Ascending aorta (tissue), 2 donors: Measurements from ENCODE around the gene CASP4. TPM values are rescaled to one million over a fixed set of nuclear protein-coding genes. Genes with fewer than 3 reads are reported as not detected.

Experiments used
- DNase-seq, 2 donors: peaks; one replicate each; pipeline ENCODE4 v3.0.0-alpha.2; 2019; ENCODE audit warnings: low spot score in 2 of 2
- H3K27ac ChIP-seq, 2 donors: fragments of 200-600 bp; sonication (generic); one replicate each; pipeline ENCODE4 v1.5.1; 2016 to 2017; ENCODE audit warnings: mild to moderate bottlenecking in 1 of 2
- H3K27me3 ChIP-seq: fragments of 200-600 bp; sonication (generic); one replicate; pipeline ENCODE4 v1.5.1; 2017
- H3K36me3 ChIP-seq, 2 donors: fragments of 200-600 bp; sonication (generic); one replicate each; pipeline ENCODE4 v1.5.1; 2016
- H3K4me1 ChIP-seq, 2 donors: fragments of 200-600 bp; sonication (generic); one replicate each; pipeline ENCODE4 v1.5.1; 2016 to 2017; ENCODE audit warnings: mild to moderate bottlenecking in 1 of 2
- H3K4me3 ChIP-seq, 2 donors: fragments of 200-600 bp; sonication (generic); one replicate each; pipeline ENCODE4 v1.5.1; 2016 to 2017; ENCODE audit warnings: mild to moderate bottlenecking in 1 of 2
- H3K9me3 ChIP-seq, 2 donors: fragments of 200-600 bp; sonication (generic); one replicate each; pipeline ENCODE4 v1.5.1; 2016
- CTCF ChIP-seq, 3 experiments: fragments of 200-600 bp in 2 of 3; fragments of 450-650 bp in 1 of 3; sonication (generic) in 2 of 3; IDR thresholded peaks; one replicate each; pipeline ENCODE4 v1.5.1; 2016 to 2019; ENCODE audit warnings: antibody characterized with exemption in 3 of 3, mild to moderate bottlenecking in 1 of 3, moderate library complexity in 1 of 3
- intact Hi-C: fragments of 100-400 bp; cut with DNase I; formaldehyde crosslinking; loops from one replicate; pipeline ENCODE4 v1.15.1; 2023
- total RNA-seq: library from RNA; depleted of rRNA; stranded (reverse); fragments of >200 nt; gene quantifications from one replicate; pipeline ENCODE4 v1.1.0, GENCODE V29; 2016

Gene CASP4
- total RNA-seq, 1 donor from 2014 or later, result 56.6 TPM

GRCh38 chr11:105000167-105000566, 31.8 kb upstream of the CASP4 start:
- Histone ChIP-seq H3K36me3 (no peaks in the 10 kb centered on the region), H3K4me3 (no peak overlapping the region), H3K9me3 (no peaks in the 10 kb centered on the region), H3K27me3 (no peaks in the 10 kb centered on the region), H3K4me1 (no peaks in the 10 kb centered on the region), H3K27ac (no peak overlapping the region)
- DNase-seq, result no peak
- no peak for TF ChIP-seq CTCF (IDR thresholded peaks at IDR 0.05)
- intact Hi-C loops, result no loop called here

GRCh38 chr11:104999721-105000120, 31.3 kb upstream of the CASP4 start:
- TF ChIP-seq CTCF (IDR thresholded peaks at IDR 0.05), result no peak
- no peak overlapping the region for H3K4me3 ChIP-seq
- H3K27ac ChIP-seq, result no peak overlapping the region
- H3K36me3 ChIP-seq, result no peaks in the 10 kb centered on the region
- no peak for DNase-seq
- no peaks in the 10 kb centered on the region for H3K9me3 ChIP-seq
- no peaks in the 10 kb centered on the region for H3K27me3 ChIP-seq
- intact Hi-C loops, result no loop called here
- H3K4me1 ChIP-seq, result no peaks in the 10 kb centered on the region

GRCh38 chr11:104997288-104997687, 28.9 kb upstream of the CASP4 start:
- DNase-seq, result no peak
- H3K4me1 ChIP-seq, result no peaks in the 10 kb centered on the region
- H3K4me3 ChIP-seq, result no peak overlapping the region
- H3K9me3 ChIP-seq, result no peaks in the 10 kb centered on the region
- no peak for TF ChIP-seq CTCF (IDR thresholded peaks at IDR 0.05)
- H3K36me3 ChIP-seq, result no peaks in the 10 kb centered on the region
- no peak overlapping the region for H3K27ac ChIP-seq
- intact Hi-C loops, result no loop called here
- H3K27me3 ChIP-seq, result no peaks in the 10 kb centered on the region

GRCh38 chr11:104995001-104995408, 26.6 kb upstream of the CASP4 start:
- TF ChIP-seq CTCF (IDR thresholded peaks at IDR 0.05), result no peak
- no peaks in the 10 kb centered on the region for H3K36me3 ChIP-seq
- no peaks in the 10 kb centered on the region for H3K9me3 ChIP-seq
- intact Hi-C loops, result no loop called here
- DNase-seq, result no peak
- H3K27me3 ChIP-seq, result no peaks in the 10 kb centered on the region
- H3K4me3 ChIP-seq, result no peak overlapping the region
- no peaks in the 10 kb centered on the region for H3K4me1 ChIP-seq
- H3K27ac ChIP-seq, result no peak overlapping the region

- Histone ChIP-seq H3K27me3 (no peaks in the 10 kb centered on the region), H3K27ac (no peak overlapping the region), H3K36me3 (no peaks in the 10 kb centered on the region), H3K4me1 (no peaks in the 10 kb centered on the region), H3K9me3 (peaks cover 0 to 8% of the 10 kb centered on the region in 2 donors), H3K4me3 (no peak overlapping the region)
- intact Hi-C loops, result no loop called here
- DNase-seq, result no peak
- no peak for TF ChIP-seq CTCF (IDR thresholded peaks at IDR 0.05)
Measured at GRCh38 chr11:104992781-104993180, 24.4 kb upstream of the CASP4 start.

- H3K36me3 ChIP-seq, result no peaks in the 10 kb centered on the region
- no peak overlapping the region for H3K4me3 ChIP-seq
- no peak overlapping the region for H3K27ac ChIP-seq
- H3K27me3 ChIP-seq, result no peaks in the 10 kb centered on the region
- no peaks in the 10 kb centered on the region for H3K4me1 ChIP-seq
- intact Hi-C loops, result no loop called here
- no peak for DNase-seq
- peaks cover 0 to 8% of the 10 kb centered on the region in 2 donors for H3K9me3 ChIP-seq
- no peak for TF ChIP-seq CTCF (IDR thresholded peaks at IDR 0.05)
Measured at GRCh38 chr11:104991994-104992393, 23.6 kb upstream of the CASP4 start.
